Stimulated activated naive B cell treated with anti-CD40 and anti-IgM and Interleukin-4, amounts not matched to agents 10 μg/mL and 1 μg/mL and 100 μg/mL, for 72 hours (primary cell): ENCODE measurements around the gene NXNL1.
A peak's percentile ranks its signal among the peaks of the same experiment; 100 is the strongest.
"Not testable (repeated sequence)": the region's sequence is repeated elsewhere in the genome, so short reads cannot be mapped to it uniquely, and the experiment has no call there.

Experiments
- ATAC-seq, 2 donors: fragments of 150-1000 bp; cut with Tn5 transposase; replicated peaks; 2 replicates each; pipeline ENCODE4 v1.10.0; 2021; ENCODE audit warnings: moderate library complexity in 1 of 2
- DNase-seq: peaks from one replicate; pipeline ENCODE4 v3.0.0; 2021
- H3K27ac Mint-ChIP-seq: one replicate; pipeline ENCODE4 v1.8.0; 2022; ENCODE audit warnings: mild to moderate bottlenecking, mixed read lengths
- H3K27me3 Mint-ChIP-seq, 2 donors: one replicate each; pipeline ENCODE4 v1.8.0; 2022; ENCODE audit warnings: mixed read lengths in 2 of 2
- H3K36me3 Mint-ChIP-seq, 2 donors: one replicate each; pipeline ENCODE4 v1.8.0; 2022; ENCODE audit warnings: mixed read lengths in 2 of 2, mild to moderate bottlenecking in 1 of 2
- H3K4me1 Mint-ChIP-seq, 2 donors: one replicate each; pipeline ENCODE4 v1.8.0; 2022; ENCODE audit warnings: mixed read lengths in 2 of 2, mild to moderate bottlenecking in 1 of 2
- H3K4me3 Mint-ChIP-seq, 2 donors: one replicate each; pipeline ENCODE4 v1.8.0; 2022; ENCODE audit warnings: mild to moderate bottlenecking in 2 of 2, mixed read lengths in 2 of 2, moderate library complexity in 1 of 2
- H3K9me3 Mint-ChIP-seq, 2 donors: one replicate each; pipeline ENCODE4 v1.8.0; 2022; ENCODE audit warnings: mixed read lengths in 2 of 2, mild to moderate bottlenecking in 1 of 2

NXNL1 gene

GRCh38 chr19:17460372-17461230 is at the start of gene NXNL1:
NXNL1 (minus strand) TSS chr19:17460926; CDS start chr19:17460869, 57 bp downstream.
- H3K27me3 Mint-ChIP-seq = peaks cover 19 to 50% of the 10 kb centered on the region in 2 donors
- H3K4me1 Mint-ChIP-seq = peaks cover 0 to 3% of the 10 kb centered on the region in 2 donors
- DNase-seq (no peak), ATAC-seq (no peak)
- H3K27ac Mint-ChIP-seq = no peak within 1 kb of the TSS
- H3K36me3 Mint-ChIP-seq = no peaks in the 10 kb centered on the region
- H3K4me3 Mint-ChIP-seq = no peak within 1 kb of the TSS
- no peaks in the 10 kb centered on the region for H3K9me3 Mint-ChIP-seq

GRCh38 chr19:17508558-17508933 is 47.8 kb upstream of the NXNL1 start:
- ATAC-seq, H3K4me3 Mint-ChIP-seq, H3K27ac Mint-ChIP-seq, H3K9me3 Mint-ChIP-seq, DNase-seq, H3K27me3 Mint-ChIP-seq: not testable (repeated sequence)
- H3K4me1 Mint-ChIP-seq = peaks cover 13 to 43% of the 10 kb centered on the region in 2 donors
- H3K36me3 Mint-ChIP-seq = peaks cover 33 to 47% of the 10 kb centered on the region in 2 donors

GRCh38 chr19:17506745-17507144 is 46.0 kb upstream of the NXNL1 start:
- H3K4me1 Mint-ChIP-seq = peaks cover 14 to 38% of the 10 kb centered on the region in 2 donors
- no peaks in the 10 kb centered on the region for H3K9me3 Mint-ChIP-seq
- no peak overlapping the region for H3K4me3 Mint-ChIP-seq
- no peak for ATAC-seq
- no peak overlapping the region for H3K27ac Mint-ChIP-seq
- peaks cover 28 to 42% of the 10 kb centered on the region in 2 donors for H3K36me3 Mint-ChIP-seq
- no peak for DNase-seq
- H3K27me3 Mint-ChIP-seq = no peaks in the 10 kb centered on the region

- no peaks in the 10 kb centered on the region for H3K9me3 Mint-ChIP-seq
- peaks cover 32 to 43% of the 10 kb centered on the region in 2 donors for H3K36me3 Mint-ChIP-seq
- no peak overlapping the region for H3K27ac Mint-ChIP-seq
- DNase-seq (no peak), ATAC-seq (no peak)
- H3K27me3 Mint-ChIP-seq = no peaks in the 10 kb centered on the region
- peaks cover 9 to 32% of the 10 kb centered on the region in 2 donors for H3K4me1 Mint-ChIP-seq
- H3K4me3 Mint-ChIP-seq = no peak overlapping the region
These were observed 44.5 kb upstream of the NXNL1 start for GRCh38 chr19:17505223-17505622.

GRCh38 chr19:17504456-17504855 is 43.7 kb upstream of the NXNL1 start:
- Mint-ChIP-seq H3K9me3 (no peaks in the 10 kb centered on the region), H3K27ac (no peak overlapping the region), H3K4me3 (no peak overlapping the region), H3K36me3 (peaks cover 33 to 46% of the 10 kb centered on the region in 2 donors), H3K4me1 (peaks cover 14 to 33% of the 10 kb centered on the region in 2 donors), H3K27me3 (no peaks in the 10 kb centered on the region)
- ATAC-seq (no peak), DNase-seq (no peak)

- Mint-ChIP-seq H3K27me3 (no peaks in the 10 kb centered on the region), H3K9me3 (no peaks in the 10 kb centered on the region), H3K4me3 (no peak overlapping the region), H3K4me1 (peaks cover 15 to 35% of the 10 kb centered on the region in 2 donors), H3K27ac (no peak overlapping the region), H3K36me3 (peaks cover 33 to 46% of the 10 kb centered on the region in 2 donors)
- ATAC-seq (no peak), DNase-seq (no peak)
These were observed 43.3 kb upstream of the NXNL1 start for GRCh38 chr19:17504030-17504429.

- ATAC-seq = no peak
- Mint-ChIP-seq H3K9me3 (no peaks in the 10 kb centered on the region), H3K36me3 (peaks cover 30 to 43% of the 10 kb centered on the region in 2 donors), H3K27me3 (no peaks in the 10 kb centered on the region), H3K27ac (no peak overlapping the region), H3K4me1 (peaks cover 22 to 38% of the 10 kb centered on the region in 2 donors), H3K4me3 (no peak overlapping the region)
- DNase-seq = no peak
These were observed 42.5 kb upstream of the NXNL1 start for GRCh38 chr19:17503240-17503639.

- no peak for DNase-seq
- peaks cover 38 to 56% of the 10 kb centered on the region in 2 donors for H3K4me1 Mint-ChIP-seq
- H3K4me3 Mint-ChIP-seq = no peak overlapping the region
- no peak for ATAC-seq
- H3K27me3 Mint-ChIP-seq = no peaks in the 10 kb centered on the region
- no peaks in the 10 kb centered on the region for H3K9me3 Mint-ChIP-seq
- H3K27ac Mint-ChIP-seq = no peak overlapping the region
- peaks cover 25 to 38% of the 10 kb centered on the region in 2 donors for H3K36me3 Mint-ChIP-seq
These were observed 39.9 kb upstream of the NXNL1 start for GRCh38 chr19:17500447-17501198.

- Mint-ChIP-seq H3K9me3 (no peaks in the 10 kb centered on the region), H3K27ac (peak overlapping the region; percentile 93), H3K27me3 (no peaks in the 10 kb centered on the region), H3K4me3 (no peak overlapping the region), H3K4me1 (peaks cover 36 to 58% of the 10 kb centered on the region in 2 donors), H3K36me3 (peaks cover 22 to 31% of the 10 kb centered on the region in 2 donors)
- no peak for DNase-seq
- no peak for ATAC-seq
These were observed 39.1 kb upstream of the NXNL1 start for GRCh38 chr19:17499648-17500446.

- not testable (repeated sequence) for H3K9me3 Mint-ChIP-seq, H3K27me3 Mint-ChIP-seq, DNase-seq, H3K27ac Mint-ChIP-seq, H3K4me3 Mint-ChIP-seq, ATAC-seq
- peaks cover 22 to 27% of the 10 kb centered on the region in 2 donors for H3K36me3 Mint-ChIP-seq
- peaks cover 36 to 58% of the 10 kb centered on the region in 2 donors for H3K4me1 Mint-ChIP-seq
These were observed 38.3 kb upstream of the NXNL1 start for GRCh38 chr19:17499025-17499424.

GRCh38 chr19:17497149-17497798 is 36.5 kb upstream of the NXNL1 start:
- Mint-ChIP-seq H3K27me3 (no peaks in the 10 kb centered on the region), H3K4me1 (peaks cover 30 to 50% of the 10 kb centered on the region in 2 donors), H3K4me3 (no peak overlapping the region), H3K36me3 (peaks cover 18 to 21% of the 10 kb centered on the region in 2 donors), H3K27ac (no peak overlapping the region), H3K9me3 (no peaks in the 10 kb centered on the region)
- no peak for ATAC-seq
- DNase-seq = no peak

- ATAC-seq (peak; percentile 97 to 98), DNase-seq (peak; percentile 66)
- Mint-ChIP-seq H3K4me1 (peaks cover 30 to 50% of the 10 kb centered on the region in 2 donors), H3K9me3 (no peaks in the 10 kb centered on the region), H3K36me3 (peaks cover 18 to 21% of the 10 kb centered on the region in 2 donors), H3K4me3 (no peak overlapping the region), H3K27ac (no peak overlapping the region), H3K27me3 (no peaks in the 10 kb centered on the region)
These were observed 35.7 kb upstream of the NXNL1 start for GRCh38 chr19:17496337-17496997.

GRCh38 chr19:17495639-17496296 is 35.0 kb upstream of the NXNL1 start:
- Mint-ChIP-seq H3K27me3 (no peaks in the 10 kb centered on the region), H3K36me3 (peaks cover 13 to 16% of the 10 kb centered on the region in 2 donors), H3K4me1 (peaks cover 30 to 50% of the 10 kb centered on the region in 2 donors), H3K4me3 (no peak overlapping the region), H3K9me3 (no peaks in the 10 kb centered on the region), H3K27ac (peak overlapping the region; percentile 14)
- DNase-seq (no peak), ATAC-seq (no peak)
